K562 (cell line): ENCODE data around the gene DGKZ. TPM values are rescaled to one million over a fixed set of nuclear protein-coding genes. Genes with fewer than 3 reads are reported as not detected.
A peak's percentile ranks its signal among the peaks of the same experiment; 100 is the strongest.

Experiments used
- ATAC-seq: fragments of 200-7000 bp; cut with Tn5 transposase; 3 replicates; pipeline ENCODE4 v1.9.1; 2020; ENCODE audit warnings: moderate library complexity
- BruUV-seq: library from RNA; stranded (reverse); fragments of 400-500 nt; replicated peaks from 2 replicates; lab custom pipeline; 2021; lab: Mats Ljungman, UMichigan
- CTCF ChIA-PET: fragments of 300-600 bp; formaldehyde crosslinking; extraction: SDS; loops from one replicate; lab custom pipeline; 2021; ENCODE audit warnings: low intra/inter-chr PET ratio; lab: Yijun Ruan, JAX
- POLR2A ChIA-PET: fragments of 300-600, 350-650 bp; sonication (Branson Sonifier 250); formaldehyde crosslinking; extraction: SDS; loops from one replicate; lab custom pipeline; 2021; ENCODE audit warnings: antibody characterized with exemption, inconsistent platforms; lab: Yijun Ruan, JAX
- DNase-seq, 4 experiments: peaks; one replicate each; pipeline versions ENCODE4 v3.0.0 to v3.0.0-alpha.2; 2011 to 2018; ENCODE audit warnings: low spot score in 3 of 4, mixed read lengths in 3 of 4; ENCODE audit errors: extremely low read depth in 1 of 4
- FAIRE-seq: peaks from 2 replicates; lab custom pipeline; 2011; peaks lifted over from hg19 to GRCh38; lab: Jason Lieb, UNC
- H2AFZ ChIP-seq: 2 replicates; pipeline ENCODE4 v1.6.0; 2011; ENCODE audit warnings: low read depth, low read length, control low read depth, inconsistent platforms
- H3K27ac ChIP-seq: fragments of 200-600 bp; 3 replicates; pipeline ENCODE4 v1.8.0; 2011; ENCODE audit warnings: low read depth, mild to moderate bottlenecking, control low read depth, inconsistent platforms, low read length, moderate library complexity, mixed read lengths; ENCODE audit errors: extremely low read depth
- H3K27me3 ChIP-seq, 2 experiments: fragments of 300-600 bp in 1 of 2; 2 replicates in 1 of 2; 3 replicates in 1 of 2; pipeline versions ENCODE4 v1.6.0 to v1.8.0; 2011; ENCODE audit warnings: inconsistent platforms in 2 of 2, low read length in 2 of 2, mild to moderate bottlenecking in 1 of 2, mixed read lengths in 1 of 2, moderate library complexity in 1 of 2; ENCODE audit not compliant: control insufficient read depth in 2 of 2, insufficient read depth in 2 of 2
- H3K36me3 ChIP-seq: fragments of 300-600 bp; 3 replicates; pipeline ENCODE4 v1.8.0; 2011; ENCODE audit warnings: mild to moderate bottlenecking, low read length, inconsistent platforms; ENCODE audit not compliant: control insufficient read depth, insufficient read depth
- H3K4me1 ChIP-seq, 2 experiments: fragments of 200-600 bp in 1 of 2; replicated peaks in 1 of 2; 2 replicates in 1 of 2; 3 replicates in 1 of 2; pipeline versions ENCODE4 v1.5.1 to v1.8.0; 2011; ENCODE audit warnings: inconsistent platforms in 2 of 2, low read length in 2 of 2, mild to moderate bottlenecking in 1 of 2, mixed read lengths in 1 of 2, moderate library complexity in 1 of 2; ENCODE audit not compliant: control insufficient read depth in 2 of 2, insufficient read depth in 2 of 2
- H3K4me2 ChIP-seq: 2 replicates; pipeline ENCODE4 v1.6.1; 2011; ENCODE audit warnings: low read length, control low read depth, inconsistent platforms, mixed read lengths; ENCODE audit not compliant: insufficient read depth
- H3K4me3 ChIP-seq: fragments of 200-600 bp; sonication (generic), shearing (Covaris generic); 2 replicates; pipeline ENCODE4 v1.5.1; 2016; ENCODE audit warnings: control low read depth, inconsistent platforms
- H3K79me2 ChIP-seq: fragments of 200-600 bp; 3 replicates; pipeline ENCODE4 v1.8.0; 2011; ENCODE audit warnings: low read length, inconsistent platforms; ENCODE audit not compliant: control insufficient read depth, insufficient read depth
- H3K9ac ChIP-seq, 2 experiments: 2 replicates each; pipeline versions ENCODE4 v1.6.0 to v1.6.1; 2011; ENCODE audit warnings: low read depth in 2 of 2, low read length in 2 of 2, control low read depth in 1 of 2, inconsistent platforms in 1 of 2, mild to moderate bottlenecking in 1 of 2, mixed read lengths in 1 of 2; ENCODE audit not compliant: insufficient read depth in 1 of 2
- H3K9me1 ChIP-seq: one replicate; pipeline ENCODE4 v1.6.0; 2011; ENCODE audit warnings: inconsistent platforms, mild to moderate bottlenecking, low read length, moderate library complexity; ENCODE audit not compliant: control insufficient read depth, insufficient read depth
- H3K9me3 ChIP-seq: replicated peaks from 2 replicates; pipeline ENCODE4 v1.5.1; 2011; ENCODE audit warnings: low read depth, low read length, inconsistent platforms; ENCODE audit not compliant: control insufficient read depth, insufficient read depth
- H4K20me1 ChIP-seq: replicated peaks from 2 replicates; pipeline ENCODE4 v1.6.1; 2011; ENCODE audit warnings: low read length, inconsistent platforms, mixed read lengths; ENCODE audit not compliant: control insufficient read depth, insufficient read depth
- EGR1 ChIP-seq: fragments of 450-650 bp; conservative IDR thresholded peaks from 2 replicates; pipeline ENCODE4 v1.6.1; 2017; ENCODE audit warnings: mild to moderate bottlenecking
- POLR2G ChIP-seq: fragments of 200-400 bp; formaldehyde crosslinking; IDR thresholded peaks from 2 replicates; pipeline ENCODE4 v1.6.1; 2017; ENCODE audit warnings: low read depth, mild to moderate bottlenecking, antibody characterized with exemption, low read length, moderate library complexity
- WGBS: fragments of 100-300 bp; shearing (Covaris generic); methylation state at CpG from one replicate; pipeline ENCODE4 v1.1.6; 2016; ENCODE audit warnings: low coverage, mixed read lengths; ENCODE audit not compliant: insufficient coverage; ENCODE audit errors: missing lambda C conversion rate; 5-methylcytosine and 5-hydroxymethylcytosine counted together
- in situ Hi-C: fragments of 300-500 bp; cut with MboI; formaldehyde crosslinking; loops from 4 replicates; pipeline ENCODE4 v1.15.0; 2018; ENCODE audit warnings: inconsistent platforms, mixed read lengths
- intact Hi-C: fragments of 100-400 bp; cut with micrococcal nuclease; formaldehyde crosslinking; loops from 2 replicates; pipeline ENCODE4 v1.14.2; 2022
- polyA plus RNA-seq, 8 experiments: library from polyadenylated mRNA; depleted of rRNA in 4 of 8; stranded (reverse) in 5 of 8; unstranded in 3 of 8; fragments of >200 nt; fragmentation: Nextera tagmentation in 2 of 8; fragmentation: Illumina TruSeq in 1 of 8; extraction: Ambion mirVana in 2 of 8; extraction: Trizol in 1 of 8; gene quantifications; 2 replicates each; pipeline versions ENCODE4 v1.2.1 to v1.2.3, GENCODE V29; 2011 to 2014; ENCODE audit warnings: inconsistent platforms in 1 of 8, missing spikeins in 1 of 8
- total RNA-seq, 7 experiments: library from RNA; depleted of rRNA in 6 of 7; stranded (reverse); fragments of >200 nt in 6 of 7; fragmentation: Illumina TruSeq in 2 of 7; extraction: Trizol in 2 of 7; gene quantifications; 2 replicates each; pipeline versions ENCODE4 v1.2.1 to v1.2.3, GENCODE V29; 2011 to 2021; ENCODE audit warnings: low replicate concordance in 1 of 7
- TF ChIP-seq, protein P1 (sequence below): fragments of 250-450 bp; sonication (Bioruptor Pico); IDR thresholded peaks from 2 replicates; pipeline ENCODE4 v1.5.0; 2020; ENCODE audit warnings: mild to moderate bottlenecking

DGKZ gene
- total and polyA plus RNA-seq, 9 of the 15 experiments (the other 6 are each of a cell fraction or from before 2014, with no cell fraction given), result 0.51 to 100 (median 44.2) TPM

DNA sequence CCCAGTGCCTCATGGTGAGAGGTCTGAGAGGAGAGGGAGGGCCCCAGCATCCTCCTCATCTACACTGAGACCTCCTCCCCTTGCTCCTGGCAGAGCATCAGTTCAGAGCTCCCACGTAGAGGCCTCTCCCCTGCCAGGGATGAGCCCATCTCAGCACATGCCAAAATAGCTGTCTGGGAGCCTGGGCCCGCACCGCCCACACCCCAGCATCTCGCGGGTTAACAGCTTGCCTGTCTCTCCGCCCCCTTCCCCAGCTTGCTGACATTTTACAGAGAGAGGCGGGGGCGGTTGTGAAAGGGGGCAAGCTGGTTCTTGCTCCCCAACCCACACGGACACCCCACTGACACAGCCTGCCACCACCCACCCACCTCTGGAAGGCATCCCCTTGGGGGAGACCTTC, 6.4 kb downstream of the DGKZ start:
- BruUV-seq, result no TSS peak
- no peak for FAIRE-seq
- H3K4me2 ChIP-seq, result no peak overlapping the region
- ATAC-seq, result no peak
- H3K79me2 ChIP-seq, result peaks cover 80% of the 10 kb centered on the region
- 76% methylated on average over 9 of the region's 9 CpGs for WGBS
- POLR2A ChIA-PET, result interaction anchor here (0.9 to 1.5 kb wide), 3 partner anchors 12 to 36 kb away, joined by 3 to 4 read pairs (median 3); no protein-coding TSS in a partner anchor
- no peaks in the 10 kb centered on the region for H3K9me3 ChIP-seq
- peaks cover 4% of the 10 kb centered on the region for H3K9me1 ChIP-seq
- no peak overlapping the region for H2AFZ ChIP-seq
- peaks cover 35 to 53% of the 10 kb centered on the region in 2 experiments for H3K4me1 ChIP-seq
- H3K9ac ChIP-seq, result peak overlapping the region in 1 of 2 experiments; percentile 65; a peak in 2 of 4 replicates
- H4K20me1 ChIP-seq, result peaks cover 13% of the 10 kb centered on the region
- in situ Hi-C loops, result no loop called here
- TF ChIP-seq EGR1, result peak; percentile 79
- TF ChIP-seq, protein P1, sequence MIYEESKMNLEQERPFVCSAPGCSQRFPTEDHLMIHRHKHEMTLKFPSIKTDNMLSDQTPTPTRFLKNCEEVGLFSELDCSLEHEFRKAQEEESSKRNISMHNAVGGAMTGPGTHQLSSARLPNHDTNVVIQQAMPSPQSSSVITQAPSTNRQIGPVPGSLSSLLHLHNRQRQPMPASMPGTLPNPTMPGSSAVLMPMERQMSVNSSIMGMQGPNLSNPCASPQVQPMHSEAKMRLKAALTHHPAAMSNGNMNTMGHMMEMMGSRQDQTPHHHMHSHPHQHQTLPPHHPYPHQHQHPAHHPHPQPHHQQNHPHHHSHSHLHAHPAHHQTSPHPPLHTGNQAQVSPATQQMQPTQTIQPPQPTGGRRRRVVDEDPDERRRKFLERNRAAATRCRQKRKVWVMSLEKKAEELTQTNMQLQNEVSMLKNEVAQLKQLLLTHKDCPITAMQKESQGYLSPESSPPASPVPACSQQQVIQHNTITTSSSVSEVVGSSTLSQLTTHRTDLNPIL (CRISPR knock-in tag), result no peak
- peak; percentile 40; the same call in 1 of the 2 replicates for TF ChIP-seq POLR2G
- intact Hi-C loops, result loop anchor here (2.0 kb wide), 1 partner anchor 27 kb away; the partner anchor contains the start of gene MDK
- H3K27ac ChIP-seq, result no peak overlapping the region
- no peak overlapping the region for H3K4me3 ChIP-seq
- no peaks in the 10 kb centered on the region for H3K27me3 ChIP-seq
- DNase-seq, result no peak
- peaks cover 66% of the 10 kb centered on the region; the same call in 2 of the 3 replicates for H3K36me3 ChIP-seq
- CTCF ChIA-PET, result no interaction called here
